ENCODE results near the gene IRF5.
"Not testable (repeated sequence)": the region's sequence is repeated elsewhere in the genome, so short reads cannot be mapped to it uniquely, and the experiment has no call there.

Gene IRF5

GRCh38 chr7:128908750-128909624, 28.7 kb upstream of the IRF5 start:
- Histone ChIP-seq H3K4me1 (ENCODE audit: control insufficient read depth in 1 of 2, insufficient read depth in 2 of 2, low read length in 2 of 2) (peaks cover 0 to 14% of the 10 kb centered on the region in 2 donors), H3K27me3 (ENCODE audit: low read depth, low read length) (peaks cover 11% of the 10 kb centered on the region), H3K4me3 (ENCODE audit: low read depth in 1 of 2, low read length in 2 of 2) (peak overlapping the region in 1 of 2 donors; percentile 54), H3K9me3 (ENCODE audit: control insufficient read depth in 1 of 2, low read length in 2 of 2) (no peaks in the 10 kb centered on the region), H3K36me3 (ENCODE audit: control insufficient read depth in 1 of 2, insufficient read depth in 2 of 2, low read length in 2 of 2) (no peaks in the 10 kb centered on the region), H3K27ac (ENCODE audit: low read length) (no peak overlapping the region)

GRCh38 chr7:128909625-128910568, 27.8 kb upstream of the IRF5 start:
- Histone ChIP-seq H3K27ac (ENCODE audit: low read length) (no peak overlapping the region), H3K27me3 (ENCODE audit: low read depth, low read length) (peaks cover 20% of the 10 kb centered on the region), H3K4me3 (ENCODE audit: low read depth in 1 of 2, low read length in 2 of 2) (peak overlapping the region; percentile 52 to 54), H3K9me3 (ENCODE audit: control insufficient read depth in 1 of 2, low read length in 2 of 2) (no peaks in the 10 kb centered on the region), H3K36me3 (ENCODE audit: control insufficient read depth in 1 of 2, insufficient read depth in 2 of 2, low read length in 2 of 2) (no peaks in the 10 kb centered on the region), H3K4me1 (ENCODE audit: control insufficient read depth in 1 of 2, insufficient read depth in 2 of 2, low read length in 2 of 2) (peaks cover 0 to 14% of the 10 kb centered on the region in 2 donors)

GRCh38 chr7:128910569-128910945, 27.2 kb upstream of the IRF5 start, which contains the start of gene KCP:
Gene KCP (minus strand): TSS chr7:128910709. CDS start chr7:128910676, 33 bp downstream.
- Histone ChIP-seq H3K4me1 (ENCODE audit: control insufficient read depth in 1 of 2, insufficient read depth in 2 of 2, low read length in 2 of 2) (peaks cover 0 to 18% of the 10 kb centered on the region in 2 donors), H3K9me3 (ENCODE audit: control insufficient read depth in 1 of 2, low read length in 2 of 2) (no peaks in the 10 kb centered on the region), H3K27ac (ENCODE audit: low read length) (no peak within 1 kb of the TSS), H3K36me3 (ENCODE audit: control insufficient read depth in 1 of 2, insufficient read depth in 2 of 2, low read length in 2 of 2) (no peaks in the 10 kb centered on the region), H3K27me3 (ENCODE audit: low read depth, low read length) (peaks cover 20% of the 10 kb centered on the region), H3K4me3 (ENCODE audit: low read depth in 1 of 2, low read length in 2 of 2) (peak within 1 kb of the TSS; percentile 52 to 54)

- Histone ChIP-seq H3K27me3 (ENCODE audit: low read depth, low read length) (peaks cover 26% of the 10 kb centered on the region), H3K4me1 (ENCODE audit: control insufficient read depth in 1 of 2, insufficient read depth in 2 of 2, low read length in 2 of 2) (peaks cover 0 to 18% of the 10 kb centered on the region in 2 donors), H3K4me3 (ENCODE audit: low read depth in 1 of 2, low read length in 2 of 2) (no peak overlapping the region), H3K9me3 (ENCODE audit: control insufficient read depth in 1 of 2, low read length in 2 of 2) (no peaks in the 10 kb centered on the region), H3K36me3 (ENCODE audit: control insufficient read depth in 1 of 2, insufficient read depth in 2 of 2, low read length in 2 of 2) (no peaks in the 10 kb centered on the region), H3K27ac (ENCODE audit: low read length) (no peak overlapping the region)
Observed at GRCh38 chr7:128911423-128912031, 26.2 kb upstream of the IRF5 start.

- H3K4me3 ChIP-seq (ENCODE audit: low read depth in 1 of 2, low read length in 2 of 2), result no peak overlapping the region
- H3K36me3 ChIP-seq (ENCODE audit: control insufficient read depth in 1 of 2, insufficient read depth in 2 of 2, low read length in 2 of 2), result no peaks in the 10 kb centered on the region
- no peak overlapping the region for H3K27ac ChIP-seq (ENCODE audit: low read length)
- H3K27me3 ChIP-seq (ENCODE audit: low read depth, low read length), result peaks cover 26% of the 10 kb centered on the region
- no peaks in the 10 kb centered on the region for H3K9me3 ChIP-seq (ENCODE audit: control insufficient read depth in 1 of 2, low read length in 2 of 2)
- H3K4me1 ChIP-seq (ENCODE audit: control insufficient read depth in 1 of 2, insufficient read depth in 2 of 2, low read length in 2 of 2), result peaks cover 0 to 18% of the 10 kb centered on the region in 2 donors
Observed at GRCh38 chr7:128912281-128912680, 25.4 kb upstream of the IRF5 start.

GRCh38 chr7:128912709-128913495, 24.8 kb upstream of the IRF5 start:
- H3K9me3 ChIP-seq (ENCODE audit: control insufficient read depth in 1 of 2, low read length in 2 of 2); H3K36me3 ChIP-seq (ENCODE audit: control insufficient read depth in 1 of 2, insufficient read depth in 2 of 2, low read length in 2 of 2); H3K4me3 ChIP-seq (ENCODE audit: low read depth in 1 of 2, low read length in 2 of 2); H3K27ac ChIP-seq (ENCODE audit: low read length): not testable (repeated sequence)
- Histone ChIP-seq H3K4me1 (ENCODE audit: control insufficient read depth in 1 of 2, insufficient read depth in 2 of 2, low read length in 2 of 2) (peaks cover 0 to 18% of the 10 kb centered on the region in 2 donors), H3K27me3 (ENCODE audit: low read depth, low read length) (peaks cover 26% of the 10 kb centered on the region)

GRCh38 chr7:128913870-128914565, 23.7 kb upstream of the IRF5 start:
- peaks cover 26% of the 10 kb centered on the region for H3K27me3 ChIP-seq (ENCODE audit: low read depth, low read length)
- no peaks in the 10 kb centered on the region for H3K36me3 ChIP-seq (ENCODE audit: control insufficient read depth in 1 of 2, insufficient read depth in 2 of 2, low read length in 2 of 2)
- no peak overlapping the region for H3K27ac ChIP-seq (ENCODE audit: low read length)
- no peaks in the 10 kb centered on the region for H3K9me3 ChIP-seq (ENCODE audit: control insufficient read depth in 1 of 2, low read length in 2 of 2)
- H3K4me3 ChIP-seq (ENCODE audit: low read depth in 1 of 2, low read length in 2 of 2), result no peak overlapping the region
- peaks cover 0 to 18% of the 10 kb centered on the region in 2 donors for H3K4me1 ChIP-seq (ENCODE audit: control insufficient read depth in 1 of 2, insufficient read depth in 2 of 2, low read length in 2 of 2)

- H3K9me3 ChIP-seq (ENCODE audit: control insufficient read depth in 1 of 2, low read length in 2 of 2), result no peaks in the 10 kb centered on the region
- peaks cover 0 to 13% of the 10 kb centered on the region in 2 donors for H3K4me1 ChIP-seq (ENCODE audit: control insufficient read depth in 1 of 2, insufficient read depth in 2 of 2, low read length in 2 of 2)
- no peak overlapping the region for H3K4me3 ChIP-seq (ENCODE audit: low read depth in 1 of 2, low read length in 2 of 2)
- no peak overlapping the region for H3K27ac ChIP-seq (ENCODE audit: low read length)
- H3K27me3 ChIP-seq (ENCODE audit: low read depth, low read length), result peaks cover 19% of the 10 kb centered on the region
- no peaks in the 10 kb centered on the region for H3K36me3 ChIP-seq (ENCODE audit: control insufficient read depth in 1 of 2, insufficient read depth in 2 of 2, low read length in 2 of 2)
Observed at GRCh38 chr7:128914566-128915151, 23.1 kb upstream of the IRF5 start.

GRCh38 chr7:128915271-128915819, 22.4 kb upstream of the IRF5 start:
- H3K4me1 ChIP-seq (ENCODE audit: control insufficient read depth in 1 of 2, insufficient read depth in 2 of 2, low read length in 2 of 2), result peaks cover 0 to 6% of the 10 kb centered on the region in 2 donors
- no peaks in the 10 kb centered on the region for H3K36me3 ChIP-seq (ENCODE audit: control insufficient read depth in 1 of 2, insufficient read depth in 2 of 2, low read length in 2 of 2)
- H3K27me3 ChIP-seq (ENCODE audit: low read depth, low read length), result peaks cover 16% of the 10 kb centered on the region
- no peaks in the 10 kb centered on the region for H3K9me3 ChIP-seq (ENCODE audit: control insufficient read depth in 1 of 2, low read length in 2 of 2)
- H3K4me3 ChIP-seq (ENCODE audit: low read depth in 1 of 2, low read length in 2 of 2), result peak overlapping the region; percentile 33 to 53
- no peak overlapping the region for H3K27ac ChIP-seq (ENCODE audit: low read length)
